ENCODE measurements around the gene DGCR8. TPM values are rescaled to one million over a fixed set of nuclear protein-coding genes. Genes with fewer than 3 reads are reported as not detected.

DGCR8 gene
- total RNA-seq, 1 experiment from 2014 or later = 15.2 TPM

GRCh38 chr22:20089226-20089976 is 9.4 kb downstream of the DGCR8 start:
- DNase-seq (ENCODE audit: extremely low read depth, low read depth) = no peak

- no peak for DNase-seq (ENCODE audit: extremely low read depth, low read depth)
These were observed 10.1 kb downstream of the DGCR8 start for GRCh38 chr22:20089977-20090729.

- DNase-seq (ENCODE audit: extremely low read depth, low read depth) = no peak
These were observed 10.7 kb downstream of the DGCR8 start for GRCh38 chr22:20090730-20091240.

GRCh38 chr22:20091690-20092476 is 11.8 kb downstream of the DGCR8 start:
- no peak for DNase-seq (ENCODE audit: extremely low read depth, low read depth)

GRCh38 chr22:20092477-20092854 is 12.4 kb downstream of the DGCR8 start:
- DNase-seq (ENCODE audit: extremely low read depth, low read depth) = no peak

- DNase-seq (ENCODE audit: extremely low read depth, low read depth) = no peak
These were observed 13.6 kb downstream of the DGCR8 start for GRCh38 chr22:20093418-20094196.

GRCh38 chr22:20094197-20094807 is 14.3 kb downstream of the DGCR8 start:
- DNase-seq (ENCODE audit: extremely low read depth, low read depth) = no peak

- DNase-seq (ENCODE audit: extremely low read depth, low read depth) = no peak
These were observed 15.5 kb downstream of the DGCR8 start for GRCh38 chr22:20095521-20095920.

GRCh38 chr22:20096574-20097420 is 16.8 kb downstream of the DGCR8 start:
- DNase-seq (ENCODE audit: extremely low read depth, low read depth) = no peak

GRCh38 chr22:20099099-20099711 is 19.2 kb downstream of the DGCR8 start:
- DNase-seq (ENCODE audit: extremely low read depth, low read depth) = no peak

GRCh38 chr22:20101638-20102037 is 21.6 kb downstream of the DGCR8 start:
- DNase-seq (ENCODE audit: extremely low read depth, low read depth) = no peak

- no peak for DNase-seq (ENCODE audit: extremely low read depth, low read depth)
These were observed 22.3 kb downstream of the DGCR8 start for GRCh38 chr22:20102203-20102780.

- no peak for DNase-seq (ENCODE audit: extremely low read depth, low read depth)
These were observed 25.6 kb downstream of the DGCR8 start for GRCh38 chr22:20105456-20106204.

GRCh38 chr22:20106205-20106848 is 26.3 kb downstream of the DGCR8 start:
- no peak for DNase-seq (ENCODE audit: extremely low read depth, low read depth)

GRCh38 chr22:20106849-20107237 is 26.8 kb downstream of the DGCR8 start:
- DNase-seq (ENCODE audit: extremely low read depth, low read depth) = no peak

- DNase-seq (ENCODE audit: extremely low read depth, low read depth) = no peak
These were observed 27.4 kb downstream of the DGCR8 start for GRCh38 chr22:20107471-20107901.

All from NCI-H460 (cell line).